Motor neuron (in vitro differentiated cells): ENCODE results near the gene RAP2C. TPM values are rescaled to one million over a fixed set of nuclear protein-coding genes. Genes with fewer than 3 reads are reported as not detected.

ENCODE experiments used
- ATAC-seq, 8 experiments: fragments of 200-7000 bp; cut with Tn5 transposase; replicated peaks in 6 of 8; 2 replicates each; pipeline ENCODE4 v1.8.0; 2021; ENCODE audit warnings: mild to moderate bottlenecking in 8 of 8, moderate library complexity in 8 of 8
- H3K27ac ChIP-seq, 2 donors: fragments of 250-450 bp; sonication (Bioruptor Pico); 2 replicates each; pipeline ENCODE4 v1.9.0; 2021; ENCODE audit warnings: antibody characterized with exemption in 2 of 2, mild to moderate bottlenecking in 2 of 2, moderate library complexity in 1 of 2
- H3K4me1 ChIP-seq, 2 donors: fragments of 250-450 bp; sonication (Bioruptor Pico); replicated peaks in 1 of 2; 2 replicates each; pipeline ENCODE4 v1.6.1; 2021; ENCODE audit warnings: antibody characterized with exemption in 2 of 2, mild to moderate bottlenecking in 2 of 2, moderate library complexity in 1 of 2
- H3K4me3 ChIP-seq, 5 donors: fragments of 250-450 bp; sonication (Bioruptor Pico); 2 replicates each; pipeline ENCODE4 v1.9.0; 2021; ENCODE audit warnings: antibody characterized with exemption in 5 of 5, mild to moderate bottlenecking in 5 of 5, moderate library complexity in 4 of 5
- WGBS, 10 experiments: fragments of 450-650 bp; shearing (Covaris generic); methylation state at CpG; one replicate each; pipeline ENCODE4 v1.0.0; 2022; 5-methylcytosine and 5-hydroxymethylcytosine counted together
- in situ Hi-C, 9 experiments: fragments of 400-800 bp; cut with MboI; loops; one replicate each; pipeline ENCODE4 v1.15.0; 2021; ENCODE audit warnings: low sequenced_read_pairs in 9 of 9, low pct_unique_long_range_greater_than_20kb in 2 of 9; ENCODE audit not compliant: unreplicated experiment in 9 of 9
- total RNA-seq, 8 experiments: library from RNA; unstranded; fragments of 300-600 nt; gene quantifications; 2 replicates each; pipeline versions ENCODE4 v1.2.3 to v1.2.4, GENCODE V29; 2022

The RAP2C gene
- total RNA-seq, 8 experiments from 2014 or later, result 16.6 to 34.8 (median 23.2) TPM

DNA sequence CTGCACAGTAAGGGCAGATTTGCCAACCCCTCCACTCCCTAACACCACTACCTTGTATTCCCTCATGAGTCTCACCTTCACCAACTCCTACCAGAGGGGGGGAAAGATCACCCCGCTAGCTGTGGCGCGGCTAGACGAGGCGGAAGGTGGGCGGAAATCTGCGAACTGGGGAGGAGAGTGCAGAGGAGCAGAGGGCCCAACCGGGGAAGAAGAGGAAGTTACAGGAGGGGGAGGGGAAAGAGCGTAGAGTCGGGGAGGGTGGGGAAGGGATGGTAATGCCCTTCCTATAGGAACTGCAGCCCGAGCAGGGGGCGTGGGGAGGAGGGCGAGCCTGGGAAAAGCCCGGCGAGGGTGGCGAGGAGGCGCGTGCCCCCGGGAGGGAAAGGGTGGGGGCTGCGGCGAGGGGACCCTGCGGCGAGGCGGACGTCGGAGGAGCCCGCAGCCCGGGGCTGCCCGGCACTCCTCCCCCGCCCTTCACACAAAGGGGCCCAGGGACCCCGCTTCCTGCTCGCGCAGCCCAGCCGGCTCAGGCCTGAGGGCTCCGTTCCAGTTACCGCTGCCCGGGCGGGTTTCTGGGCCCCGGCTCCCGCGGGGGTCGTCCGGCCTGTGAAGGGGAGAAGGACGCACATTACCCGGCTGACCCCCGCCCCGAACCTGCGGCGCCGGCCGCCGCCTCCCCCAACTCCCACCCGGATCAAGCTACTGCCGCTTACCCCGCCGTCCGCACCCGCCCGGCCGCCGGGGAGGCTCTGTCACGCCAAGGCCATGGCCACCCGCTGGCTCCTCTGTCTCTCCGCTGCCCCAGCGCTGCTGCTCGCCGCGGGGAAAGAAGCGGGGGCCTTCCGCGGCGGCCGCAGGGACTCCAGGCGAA is 1.8 kb downstream of the RAP2C start:
- H3K4me3 ChIP-seq, result peak overlapping the region; percentile 63 to 87 (median 78)
- H3K4me1 ChIP-seq, result peaks cover 0 to 6% of the 10 kb centered on the region in 2 donors
- H3K27ac ChIP-seq, result peak overlapping the region; percentile 96 to 97
- in situ Hi-C loops, result loop anchor here in 3 of 9 experiments (10.0 to 25.0 kb wide), 4 partner anchors 123 to 380 kb away; no protein-coding TSS in a partner anchor
- ATAC-seq, result peak; percentile 52 to 84 (median 82)
- 40% methylated on average over 1 of the region's 74 CpGs; no CpG with 5 or more reads in 9 of the 10 experiments for WGBS, 10 experiments

GRCh38 chrX:132216806-132217202 is 2.4 kb downstream of the RAP2C start:
- WGBS, 10 experiments, result 0 to 27% (median 3%) methylated on average over 2 to 11 of the region's 11 CpGs; no CpG with 5 or more reads in 4 of the 10 experiments
- in situ Hi-C loops, result loop anchor here in 3 of 9 experiments (10.0 to 25.0 kb wide), 4 partner anchors 122 to 380 kb away; no protein-coding TSS in a partner anchor
- ATAC-seq, result peak in 2 of 8 experiments; percentile 0 to 2
- Histone ChIP-seq H3K4me3 (peak overlapping the region; percentile 63 to 87 (median 78)), H3K27ac (peak overlapping the region; percentile 96 to 97), H3K4me1 (peaks cover 0 to 6% of the 10 kb centered on the region in 2 donors)

DNA sequence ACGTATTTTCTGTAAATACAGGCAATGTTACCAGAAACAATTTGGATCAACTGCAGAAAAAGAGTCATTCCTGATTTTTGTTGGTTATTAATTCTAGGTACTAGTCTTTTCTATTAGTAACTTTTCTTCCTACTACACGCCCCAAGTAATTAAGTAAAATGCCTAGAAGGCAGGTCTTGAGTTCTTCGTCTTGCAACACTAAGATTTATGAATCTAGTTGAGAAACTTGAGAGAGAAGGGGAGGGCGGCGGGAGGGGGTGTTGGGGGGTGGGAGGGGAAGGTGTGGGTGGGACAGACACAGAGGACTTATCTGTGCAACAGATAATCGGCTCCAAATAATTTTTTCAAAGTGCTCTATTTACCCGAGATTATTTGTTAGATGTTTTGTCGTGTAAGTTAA is 3.0 kb downstream of the RAP2C start:
- ATAC-seq, result no peak
- Histone ChIP-seq H3K4me1 (peaks cover 0 to 8% of the 10 kb centered on the region in 2 donors), H3K27ac (no peak overlapping the region), H3K4me3 (peak overlapping the region; percentile 63 to 87 (median 78))
- 0 to 6% (median 3%) methylated on average over 1 to 4 of the region's 8 CpGs; no CpG with 5 or more reads in 6 of the 10 experiments for WGBS, 10 experiments
- in situ Hi-C loops, result loop anchor here in 3 of 9 experiments (10.0 to 25.0 kb wide), 4 partner anchors 121 to 379 kb away; no protein-coding TSS in a partner anchor

GRCh38 chrX:132214518-132214917 is 4.7 kb downstream of the RAP2C start:
- Histone ChIP-seq H3K4me3 (no peak overlapping the region), H3K4me1 (peaks cover 0 to 5% of the 10 kb centered on the region in 2 donors), H3K27ac (no peak overlapping the region)
- no peak for ATAC-seq
- in situ Hi-C loops, result loop anchor here in 3 of 9 experiments (10.0 to 25.0 kb wide), 4 partner anchors 120 to 377 kb away; no protein-coding TSS in a partner anchor
- WGBS, 10 experiments, result 31 to 100% (median 73%) methylated on average over 1 to 2 of the region's 2 CpGs; no CpG with 5 or more reads in 6 of the 10 experiments

DNA sequence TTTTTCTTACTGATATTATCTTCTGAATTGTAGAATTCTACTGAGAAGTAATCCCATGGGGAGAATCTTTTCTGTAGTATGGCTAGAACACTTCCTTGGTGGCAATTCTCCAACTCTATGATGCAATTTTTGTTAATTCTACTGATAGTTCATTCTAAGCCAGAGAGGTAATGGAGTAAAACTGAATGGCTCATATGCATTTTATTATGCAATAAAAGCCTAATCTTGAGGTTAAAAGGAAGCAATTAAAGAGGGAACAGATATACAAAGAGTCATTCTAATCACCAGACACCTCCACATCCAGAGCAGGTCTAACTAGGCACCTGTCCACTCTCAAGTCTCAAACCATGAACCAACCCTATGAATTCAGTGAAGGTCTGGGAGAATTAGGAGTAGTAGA is 9.7 kb downstream of the RAP2C start:
- Histone ChIP-seq H3K27ac (no peak overlapping the region), H3K4me3 (no peak overlapping the region), H3K4me1 (peaks cover 6 to 7% of the 10 kb centered on the region in 2 donors)
- in situ Hi-C loops, result loop anchor here in 2 of 9 experiments (25.0 kb wide), 2 partner anchors 122 to 372 kb away; no protein-coding TSS in a partner anchor
- peak in 2 of 8 experiments; percentile 22 to 26 for ATAC-seq

DNA sequence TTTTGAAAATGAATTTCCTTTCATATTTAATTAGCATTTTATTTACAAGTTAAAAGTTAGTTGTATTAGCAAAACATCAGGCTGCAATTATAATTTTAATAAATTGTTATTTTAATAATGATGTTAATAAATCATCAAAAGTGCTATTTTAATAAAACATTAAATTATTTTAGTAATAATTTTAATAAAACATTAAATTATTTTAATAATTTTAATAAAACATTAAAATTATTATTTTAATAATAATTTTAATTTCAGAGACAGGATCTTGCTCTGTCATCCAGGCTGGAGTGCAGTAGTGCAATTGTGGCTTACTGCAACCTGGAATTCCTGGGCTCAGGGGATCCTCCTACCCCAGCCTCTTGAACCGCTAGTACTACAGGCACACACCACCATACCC is 10.8 kb downstream of the RAP2C start:
- Histone ChIP-seq H3K4me3 (no peak overlapping the region), H3K4me1 (peaks cover 6 to 7% of the 10 kb centered on the region in 2 donors), H3K27ac (no peak overlapping the region)
- 80% methylated on average over 1 of the region's 1 CpG; no CpG with 5 or more reads in 9 of the 10 experiments for WGBS, 10 experiments
- in situ Hi-C loops, result loop anchor here in 2 of 9 experiments (25.0 kb wide), 2 partner anchors 121 to 371 kb away; no protein-coding TSS in a partner anchor
- no peak for ATAC-seq

DNA sequence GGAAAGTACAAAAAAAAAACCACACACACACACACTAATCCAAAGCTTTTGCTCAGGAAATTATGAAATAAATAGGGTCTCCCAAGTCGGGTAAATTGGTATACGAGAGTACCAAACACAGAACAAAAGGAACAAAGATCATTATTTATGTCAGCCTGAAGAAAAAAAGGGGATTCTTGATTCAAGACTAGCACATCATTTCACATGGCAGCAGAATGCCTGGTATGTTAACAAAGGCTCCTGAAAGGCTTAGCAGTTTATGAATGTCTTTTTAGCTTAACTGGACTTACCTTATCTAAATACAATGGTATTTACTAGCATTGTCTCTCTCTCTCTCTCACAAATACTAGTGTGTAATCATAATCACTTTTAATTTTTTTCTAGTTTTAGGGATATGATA is 11.3 kb downstream of the RAP2C start:
- Histone ChIP-seq H3K4me3 (no peak overlapping the region), H3K4me1 (peaks cover 6 to 7% of the 10 kb centered on the region in 2 donors), H3K27ac (no peak overlapping the region)
- 33 to 100% (median 70%) methylated on average over 1 to 2 of the region's 2 CpGs; no CpG with 5 or more reads in 6 of the 10 experiments for WGBS, 10 experiments
- in situ Hi-C loops, result loop anchor here in 2 of 9 experiments (25.0 kb wide), 2 partner anchors 121 to 371 kb away; no protein-coding TSS in a partner anchor
- peak in 1 of 8 experiments; percentile 30 for ATAC-seq

DNA sequence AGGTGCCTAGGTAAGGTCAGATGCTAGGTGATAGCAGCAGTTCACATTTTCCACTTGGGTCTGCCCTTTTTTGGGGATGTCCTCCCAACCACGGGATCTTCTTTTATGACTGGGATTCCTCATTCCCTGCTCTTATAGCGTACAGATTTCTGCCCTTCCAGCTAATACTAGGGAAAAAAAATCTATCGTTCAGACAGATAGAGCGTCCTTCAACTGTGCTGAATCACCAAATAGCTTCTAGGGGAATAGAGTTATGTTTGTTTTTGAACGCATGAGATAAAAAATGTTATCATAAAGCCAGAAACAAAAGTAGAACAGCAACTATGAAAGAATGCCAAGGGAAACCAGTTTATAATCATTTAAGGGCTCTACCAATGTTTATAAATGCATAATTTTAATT is 13.0 kb downstream of the RAP2C start:
- no peak for ATAC-seq
- Histone ChIP-seq H3K27ac (no peak overlapping the region), H3K4me3 (no peak overlapping the region), H3K4me1 (peaks cover 5 to 6% of the 10 kb centered on the region in 2 donors)
- in situ Hi-C loops, result loop anchor here in 2 of 9 experiments (25.0 kb wide), 2 partner anchors 119 to 369 kb away; no protein-coding TSS in a partner anchor
- 61 to 100% (median 93%) methylated on average over 1 to 5 of the region's 5 CpGs; no CpG with 5 or more reads in 1 of the 10 experiments for WGBS, 10 experiments

DNA sequence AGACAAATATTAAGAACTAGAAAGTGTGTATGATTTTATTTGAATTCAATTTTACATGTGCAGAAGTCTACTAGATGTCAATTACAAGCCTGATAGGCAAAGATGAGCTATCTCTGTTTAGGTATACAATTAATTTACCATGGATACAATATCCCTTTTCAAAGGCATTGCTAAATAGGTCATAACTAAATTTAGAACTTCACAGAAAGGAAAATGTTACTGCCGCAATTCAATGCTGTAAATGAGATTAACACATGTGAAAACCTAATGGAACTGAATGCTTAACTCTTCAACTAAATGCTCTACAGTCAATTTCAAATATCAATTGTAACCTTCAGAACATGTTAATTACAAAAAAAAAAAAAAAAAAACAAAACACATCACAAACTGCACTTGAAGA is 14.6 kb downstream of the RAP2C start:
- ATAC-seq, result no peak
- no peak overlapping the region for H3K4me3 ChIP-seq
- H3K27ac ChIP-seq, result no peak overlapping the region
- H3K4me1 ChIP-seq, result peaks cover 4 to 6% of the 10 kb centered on the region in 2 donors
- in situ Hi-C loops, result loop anchor here in 2 of 9 experiments (25.0 kb wide), 2 partner anchors 117 to 367 kb away; no protein-coding TSS in a partner anchor
- WGBS, 10 experiments, result 29 to 100% (median 77%) methylated on average over 1 of the region's 1 CpG; no CpG with 5 or more reads in 6 of the 10 experiments

- Histone ChIP-seq H3K4me1 (no peaks in the 10 kb centered on the region), H3K27ac (no peak overlapping the region), H3K4me3 (no peak overlapping the region)
- 13 to 87% (median 64%) methylated on average over 1 to 5 of the region's 5 CpGs; no CpG with 5 or more reads in 1 of the 10 experiments for WGBS, 10 experiments
- in situ Hi-C loops, result loop anchor here in 2 of 9 experiments (25.0 kb wide), 2 partner anchors 114 to 364 kb away; no protein-coding TSS in a partner anchor
- ATAC-seq, result no peak
Measured at GRCh38 chrX:132200976-132201375, 18.3 kb downstream of the RAP2C start.

DNA sequence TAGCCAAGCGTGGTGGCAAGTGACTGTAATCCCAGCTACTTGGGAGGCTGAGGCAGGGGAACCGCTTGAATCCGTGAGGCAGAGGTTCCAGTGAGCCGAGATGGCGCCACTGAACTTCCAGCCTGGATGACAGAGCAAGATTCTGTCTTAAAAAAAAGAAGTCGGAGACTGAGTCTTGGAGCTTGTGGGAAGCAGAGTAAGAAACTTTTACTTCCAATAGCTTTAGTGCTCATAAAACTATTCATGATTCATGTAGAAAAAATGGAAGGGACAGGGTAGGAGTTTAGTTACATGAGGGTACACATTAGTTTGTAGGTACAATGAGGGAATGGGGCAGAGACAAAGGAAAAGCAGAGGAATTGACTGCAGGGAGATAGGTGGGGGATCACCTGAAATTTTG is 19.3 kb downstream of the RAP2C start:
- 48 to 100% (median 90%) methylated on average over 1 to 6 of the region's 6 CpGs; no CpG with 5 or more reads in 6 of the 10 experiments for WGBS, 10 experiments
- no peak overlapping the region for H3K4me3 ChIP-seq
- H3K4me1 ChIP-seq, result no peaks in the 10 kb centered on the region
- H3K27ac ChIP-seq, result no peak overlapping the region
- ATAC-seq, result no peak
- in situ Hi-C loops, result loop anchor here in 2 of 9 experiments (25.0 kb wide), 2 partner anchors 113 to 363 kb away; no protein-coding TSS in a partner anchor

- 59% methylated on average over 5 of the region's 29 CpGs; no CpG with 5 or more reads in 9 of the 10 experiments for WGBS, 10 experiments
- no peak for ATAC-seq
- in situ Hi-C loops, result no loop called here
- H3K4me1 ChIP-seq, result no peaks in the 10 kb centered on the region
- no peak overlapping the region for H3K27ac ChIP-seq
- H3K4me3 ChIP-seq, result no peak overlapping the region
Measured at GRCh38 chrX:132193872-132194574, 25.2 kb downstream of the RAP2C start.
